Fibroblast of peridontal ligament (primary cell): ENCODE measurements around the gene SYN1.

Experiments
- DNase-seq: peaks from one replicate; pipeline ENCODE4 v3.0.0-alpha.2; 2010; ENCODE audit errors: extremely low read depth

SYN1 gene

DNA sequence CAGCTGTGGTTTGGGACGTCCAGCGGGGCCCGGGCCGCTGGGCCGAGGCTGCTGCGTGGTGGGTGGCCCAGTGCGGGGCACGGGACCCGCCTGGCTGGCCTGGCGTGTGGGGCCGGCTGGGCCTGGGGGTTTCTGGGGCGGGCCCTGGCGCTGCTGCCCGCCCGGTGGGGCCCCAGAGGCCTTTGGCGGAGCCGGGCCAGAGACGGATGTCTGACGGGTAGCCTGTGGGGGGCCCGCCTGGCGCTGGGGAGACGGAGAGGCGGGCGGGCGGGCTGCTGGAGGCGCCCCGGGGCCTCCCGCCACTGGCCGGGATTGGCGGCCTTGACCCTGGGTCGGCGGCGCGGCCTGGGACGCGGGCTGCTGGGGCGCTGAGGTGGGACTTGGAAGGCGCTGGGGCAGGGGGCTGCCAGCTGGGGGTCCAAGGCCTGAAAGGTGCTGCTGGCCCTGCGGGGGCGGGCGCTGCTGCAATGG, 45.5 kb downstream of the SYN1 start:
- no peak for DNase-seq

DNA sequence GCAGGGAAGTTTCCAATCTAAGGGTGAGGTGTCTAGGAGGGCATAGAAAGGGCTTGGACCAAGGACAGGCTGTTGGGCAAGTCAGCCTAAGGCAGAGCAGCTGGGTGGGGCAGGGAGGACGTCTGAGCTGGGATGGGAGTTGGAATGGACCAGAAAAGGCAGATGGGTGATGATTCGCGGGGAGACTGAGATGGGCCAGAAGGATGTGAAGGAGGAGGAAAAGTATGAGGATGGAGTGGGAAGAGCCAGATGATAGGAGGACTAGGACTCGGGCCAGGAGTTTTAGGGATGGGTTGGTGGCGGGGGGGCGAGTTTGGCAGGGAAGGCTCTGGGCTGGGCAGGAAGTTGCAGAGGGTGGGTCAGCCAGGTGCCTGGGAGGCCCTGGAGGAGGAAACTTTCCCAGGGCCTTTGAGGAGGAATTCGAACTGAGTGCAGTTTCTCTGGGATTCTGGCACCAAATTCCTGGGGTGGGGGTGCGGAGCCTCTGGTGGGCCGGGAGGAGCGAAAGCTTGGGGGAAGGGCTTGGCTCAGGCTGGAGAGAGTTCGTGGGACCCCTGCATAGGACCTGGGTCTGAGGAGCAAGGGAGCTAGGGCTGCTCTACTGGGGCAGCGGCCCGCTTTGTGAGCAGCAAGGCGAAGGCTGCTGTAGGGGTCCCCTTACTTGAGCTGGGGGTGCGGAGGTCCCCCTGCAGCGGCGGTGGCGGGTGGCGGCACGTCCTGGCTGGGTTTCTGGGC, 46.1 kb downstream of the SYN1 start:
- peak; percentile 35 for DNase-seq

DNA sequence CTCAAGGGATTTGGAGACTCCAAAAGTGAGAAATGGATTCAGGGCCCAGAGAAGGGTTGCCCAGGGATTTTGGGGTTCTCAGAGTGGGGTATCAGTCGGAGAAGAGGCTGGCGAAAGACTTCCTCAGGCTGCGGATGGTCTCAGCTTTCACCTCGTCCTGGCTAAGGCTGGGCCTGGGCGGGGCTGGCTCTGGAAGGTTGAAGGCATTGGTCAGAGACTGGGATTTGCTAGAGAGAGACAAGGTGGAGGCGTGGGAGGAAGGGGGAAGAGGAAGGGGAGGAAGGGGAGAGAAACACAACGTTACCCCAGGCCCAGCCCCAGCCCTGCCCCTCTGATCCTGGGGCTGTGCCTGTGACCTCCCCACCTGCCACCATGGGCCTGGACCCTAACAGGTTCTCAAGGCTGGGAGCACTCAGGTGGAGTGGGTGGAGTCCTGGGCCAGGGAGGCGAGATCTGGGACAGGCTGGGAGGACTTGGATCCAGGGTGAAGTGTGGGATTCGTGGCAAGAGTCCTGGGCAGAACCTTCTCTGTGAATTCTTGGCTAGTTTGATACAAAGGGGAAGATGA, 46.8 kb downstream of the SYN1 start:
- no peak for DNase-seq

DNA sequence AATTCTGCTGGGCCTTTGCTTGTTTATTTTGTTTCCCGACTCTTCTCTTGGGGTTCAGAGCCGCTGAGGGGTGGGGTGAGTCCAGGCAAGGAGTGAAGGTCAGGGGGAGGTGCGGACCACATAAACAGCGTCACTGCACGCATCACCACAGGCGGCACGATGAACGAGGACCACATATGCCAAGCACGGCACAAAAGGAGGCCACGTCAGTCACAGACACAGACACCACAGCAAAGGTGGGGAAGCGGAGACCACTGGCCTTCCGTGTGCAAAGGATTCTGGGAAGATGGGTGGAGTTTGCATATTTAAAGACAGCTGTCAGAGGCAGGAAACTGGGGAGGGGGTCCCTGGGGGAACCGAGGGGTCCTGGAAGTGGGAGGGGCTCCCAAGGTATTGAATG, 47.8 kb downstream of the SYN1 start:
- DNase-seq, result no peak

DNA sequence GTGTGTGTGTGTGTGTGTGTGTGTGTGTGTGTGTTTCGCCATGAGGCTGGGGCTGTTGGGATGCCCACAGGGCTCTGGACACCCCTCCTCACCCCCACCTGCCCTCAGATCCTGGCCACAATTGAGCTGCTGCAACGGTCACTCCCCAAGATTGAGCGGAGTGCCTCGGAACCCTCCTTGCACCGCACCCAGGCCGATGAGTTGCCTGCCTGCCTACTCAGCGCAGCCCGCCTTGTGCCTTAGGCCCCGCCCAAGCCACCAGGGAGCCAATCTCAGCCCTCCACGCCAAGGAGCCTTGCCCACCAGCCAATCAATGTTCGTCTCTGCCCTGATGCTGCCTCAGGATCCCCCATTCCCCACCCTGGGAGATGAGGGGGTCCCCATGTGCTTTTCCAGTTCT, 48.4 kb downstream of the SYN1 start:
- DNase-seq, result no peak

DNA sequence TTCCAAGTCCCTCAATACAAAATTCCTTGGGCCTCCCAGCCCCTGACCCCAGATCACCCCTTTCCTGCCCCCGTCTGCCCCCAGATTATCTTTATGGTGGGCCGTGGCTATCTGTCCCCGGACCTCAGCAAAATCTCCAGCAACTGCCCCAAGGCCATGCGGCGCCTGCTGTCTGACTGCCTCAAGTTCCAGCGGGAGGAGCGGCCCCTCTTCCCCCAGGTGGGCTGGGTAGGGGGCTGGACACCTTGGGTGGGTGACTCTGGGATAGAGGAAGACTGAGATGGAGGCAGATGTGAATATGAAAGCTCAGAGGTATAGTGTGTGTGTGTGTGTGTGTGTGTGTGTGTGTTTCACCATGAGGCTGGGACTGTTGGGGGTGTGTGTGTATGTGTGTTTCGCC, 48.9 kb downstream of the SYN1 start:
- no peak for DNase-seq

DNA sequence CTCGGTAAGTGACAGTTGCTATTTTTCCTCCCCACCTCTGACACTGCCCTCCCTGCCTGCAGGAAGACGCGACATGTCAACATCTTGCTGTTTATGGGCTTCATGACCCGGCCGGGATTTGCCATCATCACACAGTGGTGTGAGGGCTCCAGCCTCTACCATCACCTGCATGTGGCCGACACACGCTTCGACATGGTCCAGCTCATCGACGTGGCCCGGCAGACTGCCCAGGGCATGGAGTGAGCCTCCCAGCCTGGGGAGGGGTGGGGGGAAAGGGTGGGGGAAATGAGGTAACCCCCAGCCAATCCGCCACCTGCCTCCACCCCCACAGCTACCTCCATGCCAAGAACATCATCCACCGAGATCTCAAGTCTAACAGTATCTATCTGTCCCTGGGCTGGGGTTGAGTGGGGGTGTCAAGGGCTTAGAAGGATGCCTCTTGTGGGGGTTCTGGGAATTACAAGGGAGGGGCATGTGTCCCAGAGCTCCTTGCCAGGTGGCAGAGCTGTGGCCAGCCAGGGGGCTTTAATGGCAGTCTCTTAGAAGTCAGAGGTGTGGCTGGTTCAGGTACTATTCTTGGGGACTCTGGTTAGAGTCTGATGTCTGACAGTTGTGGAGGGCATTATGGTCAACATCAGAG, 50.9 kb downstream of the SYN1 start:
- DNase-seq, result no peak

DNA sequence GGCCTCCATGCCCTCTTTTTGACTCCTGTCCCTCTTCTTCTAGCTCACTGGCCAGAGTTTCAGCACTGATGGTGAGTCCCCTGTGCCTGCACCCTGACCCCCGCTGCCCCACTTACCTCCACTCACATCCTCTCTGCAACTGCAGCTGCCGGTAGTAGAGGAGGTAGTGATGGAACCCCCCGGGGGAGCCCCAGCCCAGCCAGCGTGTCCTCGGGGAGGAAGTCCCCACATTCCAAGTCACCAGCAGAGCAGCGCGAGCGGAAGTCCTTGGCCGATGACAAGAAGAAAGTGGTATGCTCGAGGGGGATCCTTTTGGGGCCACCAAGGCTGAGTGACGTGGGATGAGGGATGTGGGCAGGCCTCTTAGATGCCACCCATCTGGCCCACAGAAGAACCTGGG, 52.8 kb downstream of the SYN1 start:
- DNase-seq, result no peak

DNA sequence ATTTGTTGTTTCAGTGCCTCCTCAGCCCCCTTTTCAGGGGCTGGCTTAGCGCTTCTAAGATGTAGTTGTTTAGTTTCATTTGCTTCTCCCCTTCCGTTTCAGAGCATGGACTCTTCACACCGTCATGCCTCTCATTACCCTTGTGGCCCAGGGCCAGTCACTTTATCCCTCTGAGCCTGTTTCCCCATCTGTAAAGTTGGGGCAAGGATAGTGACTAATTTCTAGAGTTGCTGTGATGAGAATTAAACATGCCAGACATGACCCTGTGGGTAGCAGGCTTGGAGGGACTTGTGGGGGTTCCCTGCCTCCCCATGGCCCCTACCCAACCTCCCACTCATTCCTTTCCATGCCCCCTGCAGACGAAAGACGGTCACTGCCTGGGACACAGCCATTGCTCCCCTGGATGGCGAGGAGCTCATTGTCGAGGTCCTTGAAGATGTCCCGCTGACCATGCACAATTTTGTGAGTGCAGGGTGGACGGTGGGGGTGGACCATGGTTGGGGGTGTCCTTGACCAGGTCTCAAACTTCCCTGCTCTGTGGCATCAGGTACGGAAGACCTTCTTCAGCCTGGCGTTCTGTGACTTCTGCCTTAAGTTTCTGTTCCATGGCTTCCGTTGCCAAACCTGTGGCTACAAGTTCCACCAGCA, 55.1 kb downstream of the SYN1 start:
- DNase-seq, result no peak

DNA sequence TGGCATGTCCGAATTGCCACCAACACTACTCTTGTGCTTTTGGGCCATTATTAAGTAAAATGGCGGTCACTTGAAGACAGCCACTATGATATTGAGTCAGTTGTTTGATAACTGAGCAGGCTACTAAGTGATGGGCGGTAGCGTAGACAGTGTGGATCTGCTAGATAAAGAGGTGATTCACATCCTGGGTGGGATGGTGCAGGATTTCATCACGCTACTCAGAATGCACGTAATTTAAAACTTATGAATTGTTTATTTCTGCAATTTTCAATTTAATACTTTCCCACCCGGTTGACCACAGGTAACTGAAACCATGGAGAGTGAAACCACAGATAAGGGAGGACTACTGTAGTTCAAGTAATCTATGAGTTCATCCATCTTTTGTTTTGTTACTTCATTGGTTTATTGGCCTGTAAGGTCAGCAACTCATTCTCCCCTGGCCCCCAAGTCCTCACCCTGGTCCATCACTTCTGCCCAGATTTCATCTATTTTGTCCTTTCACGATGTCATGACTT, 55.8 kb downstream of the SYN1 start:
- peak; percentile 21 for DNase-seq

DNA sequence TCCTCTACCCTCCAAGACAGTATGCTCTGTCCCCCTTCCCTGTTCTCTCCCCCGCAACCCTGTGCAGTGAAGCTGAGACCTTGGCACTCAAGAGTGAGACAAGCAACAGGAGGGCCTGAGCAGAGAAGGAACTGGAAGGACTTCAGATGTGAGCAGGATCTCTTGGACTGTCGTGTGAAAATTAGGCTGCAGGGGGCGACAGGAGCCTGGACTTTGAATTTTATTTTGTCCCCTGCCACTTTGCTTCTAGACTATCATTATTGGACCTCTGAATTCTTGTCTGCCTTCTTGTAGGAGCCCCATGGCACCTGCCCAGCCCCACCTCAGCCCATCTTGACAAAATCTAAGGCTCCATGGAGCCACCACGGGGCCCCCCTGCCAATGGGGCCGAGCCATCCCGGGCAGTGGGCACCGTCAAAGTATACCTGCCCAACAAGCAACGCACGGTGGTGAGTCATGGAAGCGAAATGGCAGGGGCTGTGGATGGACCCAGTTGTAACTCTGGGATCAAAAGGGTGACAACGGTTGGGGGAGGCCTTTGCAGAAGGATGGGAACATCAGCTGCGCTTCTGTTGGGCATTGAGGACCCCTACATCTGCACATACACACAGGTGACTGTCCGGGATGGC, 56.9 kb downstream of the SYN1 start:
- peak; percentile 30 for DNase-seq

DNA sequence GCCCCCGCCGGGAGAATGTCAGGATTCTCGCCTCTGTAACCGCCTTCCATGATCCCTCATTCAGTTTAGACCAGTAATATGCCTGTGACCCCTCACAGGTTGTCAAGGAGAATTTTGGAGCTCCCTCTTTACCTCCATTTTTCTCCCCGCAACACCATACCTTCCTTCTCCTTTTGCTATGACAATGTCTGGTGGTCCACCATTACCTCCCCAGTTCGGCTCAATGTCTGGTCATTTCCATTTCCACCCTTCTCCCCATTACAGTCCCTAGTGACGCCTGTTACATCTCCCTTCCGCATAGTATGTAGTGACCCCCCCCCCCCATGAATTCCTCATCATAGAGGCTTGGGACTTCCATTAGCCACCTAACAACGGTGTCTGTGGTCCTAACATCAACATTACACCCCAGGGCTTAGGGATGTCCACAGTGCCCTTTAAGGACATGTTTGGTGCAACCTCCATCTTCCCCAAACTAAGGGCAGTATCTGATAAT, 58.0 kb downstream of the SYN1 start:
- DNase-seq, result no peak

DNA sequence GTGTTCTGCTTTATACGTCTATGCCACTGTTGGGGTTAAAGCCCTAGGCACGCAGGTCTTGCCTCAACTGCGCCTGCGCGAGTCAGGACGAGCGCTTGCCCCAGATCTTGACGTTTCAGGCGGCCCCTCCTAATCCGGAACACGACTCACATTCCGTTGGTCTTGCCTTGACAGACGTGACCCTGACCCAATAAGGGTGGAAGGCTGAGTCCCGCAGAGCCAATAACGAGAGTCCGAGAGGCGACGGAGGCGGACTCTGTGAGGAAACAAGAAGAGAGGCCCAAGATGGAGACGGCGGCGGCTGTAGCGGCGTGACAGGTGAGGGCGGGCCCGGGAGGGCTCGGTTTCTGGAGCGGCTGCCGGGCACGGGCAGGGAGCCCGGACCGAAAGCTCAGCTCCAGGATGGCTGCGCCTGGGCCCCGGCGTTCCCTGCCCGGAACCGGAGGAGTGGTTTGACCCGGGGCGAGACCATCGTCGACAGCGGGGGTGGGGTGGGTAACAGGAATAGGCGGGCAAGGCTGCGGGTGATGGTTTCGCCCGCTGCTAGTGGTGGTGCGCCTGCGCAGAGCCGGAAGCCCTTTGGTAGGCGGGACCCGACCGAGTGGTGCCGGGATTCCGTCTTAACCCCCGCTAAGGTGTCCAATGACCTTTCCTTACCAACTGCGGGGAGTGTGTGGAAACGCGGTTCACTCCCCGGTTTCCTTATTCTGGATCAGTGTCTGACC, 58.6 kb downstream of the SYN1 start, which contains the start of gene ARAF:
TSS of gene ARAF (plus strand) at position 272 of the 725 bp plus-strand sequence. CDS start 1,763 bp downstream, outside the sequence.
- peak; percentile 99 for DNase-seq

DNA sequence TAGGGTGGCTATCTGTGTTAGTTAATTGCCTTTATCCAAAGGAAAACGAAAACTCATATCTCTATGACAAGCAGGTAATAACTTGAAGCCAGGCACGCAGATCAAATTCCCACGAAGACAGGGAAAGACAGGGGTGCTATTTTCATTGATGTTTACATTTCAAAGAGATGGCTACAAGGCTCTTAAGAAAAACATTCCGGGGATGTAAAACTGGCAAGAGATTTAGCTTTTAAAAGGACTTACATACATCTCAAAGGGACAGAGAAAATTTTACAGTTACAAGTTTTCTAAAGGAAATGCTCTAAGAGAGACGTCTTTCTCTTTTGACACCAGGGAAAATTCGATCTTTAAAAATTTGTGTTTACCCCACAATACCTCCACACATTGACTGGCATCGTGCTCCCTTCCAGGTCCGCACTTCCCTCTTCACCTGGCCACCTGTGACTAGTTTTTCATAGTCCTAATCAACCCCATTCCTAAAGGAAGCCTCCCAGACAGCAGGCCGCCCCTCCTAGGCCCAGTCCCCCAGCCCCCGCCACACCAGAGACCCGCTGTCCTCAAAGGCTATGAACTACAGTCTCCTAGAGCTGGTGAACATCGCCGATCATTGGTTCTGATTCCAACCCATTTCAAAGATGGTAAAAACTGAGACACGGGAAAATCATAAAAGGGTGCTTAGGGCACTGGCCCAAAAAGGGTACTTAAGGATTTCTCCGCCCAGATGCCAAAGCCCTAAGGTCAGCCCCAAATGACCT, 59.3 kb downstream of the SYN1 start:
- DNase-seq, result no peak

DNA sequence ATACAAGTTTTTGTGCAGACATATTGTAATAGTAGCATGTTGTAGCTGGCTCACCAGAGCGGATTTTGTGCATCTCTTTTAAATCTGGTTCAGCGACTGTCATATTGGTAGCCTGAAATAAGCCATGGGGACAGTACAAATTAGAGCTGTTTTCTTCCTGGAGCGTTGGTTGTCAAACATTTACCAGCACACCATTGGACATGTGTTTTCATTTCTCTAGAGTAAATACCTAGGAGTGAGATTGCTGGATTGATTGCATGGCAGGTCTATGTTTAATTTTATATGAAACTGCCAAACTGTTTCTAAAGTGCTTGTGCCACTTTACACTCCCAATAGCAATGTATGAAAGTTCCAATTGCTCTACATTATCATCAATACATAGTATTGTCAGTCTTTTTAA, 61.2 kb downstream of the SYN1 start:
- no peak for DNase-seq

DNA sequence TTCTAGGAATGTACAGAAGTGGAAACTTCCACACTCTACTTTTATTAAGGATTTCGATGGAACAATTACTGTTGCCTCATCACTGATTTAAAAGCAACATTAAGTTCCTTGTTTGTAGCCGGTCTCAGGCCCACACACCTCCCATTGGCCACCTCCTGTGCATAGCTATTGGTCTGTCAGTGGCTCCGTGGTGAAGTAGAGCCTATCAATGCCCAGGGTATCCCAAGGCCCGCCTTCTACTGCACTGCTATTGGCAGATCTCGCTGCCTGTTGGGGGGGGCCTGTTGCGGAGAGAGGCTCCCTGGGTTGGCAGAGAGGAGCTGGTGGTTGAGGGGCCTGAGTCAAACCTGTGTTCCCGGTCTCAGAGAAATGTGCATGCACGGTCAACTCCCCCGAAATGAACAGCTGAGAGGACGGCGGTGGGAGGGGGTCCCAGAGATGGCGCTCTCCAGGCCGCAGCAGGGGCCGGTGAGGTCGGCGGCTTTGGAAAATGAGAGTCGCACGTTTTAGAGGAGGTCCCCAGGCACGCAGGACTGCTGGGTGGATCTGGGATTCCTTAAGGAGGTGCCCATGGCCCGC, 63.5 kb downstream of the SYN1 start:
- DNase-seq, result peak; percentile 91

DNA sequence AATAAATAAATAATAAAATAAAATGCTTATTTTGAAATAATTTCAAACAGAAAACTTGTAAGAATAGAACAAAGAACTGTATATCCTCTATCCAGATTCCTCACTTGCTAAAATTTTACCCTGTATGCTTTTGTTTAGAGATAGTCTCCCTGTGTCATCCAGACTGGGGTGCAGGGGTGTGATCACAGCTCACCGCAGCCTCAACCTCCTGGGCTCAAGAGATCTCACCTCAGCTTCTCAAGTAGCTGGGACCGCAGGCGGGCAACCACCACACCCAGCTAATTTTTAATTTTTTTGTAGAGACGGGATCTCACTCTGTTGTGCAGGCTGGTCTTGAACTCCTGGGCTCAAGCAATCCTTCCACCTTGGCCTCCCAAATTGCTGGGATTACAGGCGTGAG, 76.2 kb downstream of the SYN1 start:
- no peak for DNase-seq

DNA sequence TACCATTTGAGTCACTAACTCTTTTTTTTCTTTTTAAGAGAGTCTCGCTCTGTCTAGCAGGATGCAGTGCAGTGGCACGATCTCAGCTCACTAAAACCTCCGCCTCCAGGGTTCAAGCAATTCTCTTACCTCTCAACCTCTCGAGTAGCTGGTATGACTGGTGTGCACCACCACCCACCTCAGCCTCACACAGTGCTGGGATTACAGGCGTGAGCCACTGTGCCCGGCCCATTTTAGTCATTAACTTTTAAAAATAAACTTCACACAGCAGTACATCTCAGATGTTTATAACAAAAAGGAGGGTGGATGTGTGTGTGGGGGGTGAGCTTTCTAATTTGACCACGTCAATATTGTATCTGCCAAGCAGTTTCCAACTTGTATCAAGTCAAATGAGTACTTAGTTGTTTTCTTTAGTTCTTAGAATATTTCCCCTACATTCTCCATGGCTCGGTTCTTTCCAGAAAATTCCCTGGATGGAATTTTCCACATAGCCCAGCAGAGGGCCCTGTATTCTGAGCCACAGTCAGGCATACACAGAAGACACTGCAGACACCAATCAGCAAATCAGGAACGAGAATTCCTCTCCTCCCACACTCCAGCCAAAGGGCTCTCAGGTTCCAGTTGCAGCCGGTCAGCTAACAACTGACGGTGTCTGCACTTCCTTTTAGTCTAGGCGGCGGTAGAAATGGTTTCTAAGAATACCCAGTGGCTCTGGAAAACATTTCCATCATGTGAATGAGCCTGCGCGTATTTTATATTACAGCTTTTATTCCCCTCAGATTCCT, 78.7 kb downstream of the SYN1 start:
- peak; percentile 91 for DNase-seq

DNA sequence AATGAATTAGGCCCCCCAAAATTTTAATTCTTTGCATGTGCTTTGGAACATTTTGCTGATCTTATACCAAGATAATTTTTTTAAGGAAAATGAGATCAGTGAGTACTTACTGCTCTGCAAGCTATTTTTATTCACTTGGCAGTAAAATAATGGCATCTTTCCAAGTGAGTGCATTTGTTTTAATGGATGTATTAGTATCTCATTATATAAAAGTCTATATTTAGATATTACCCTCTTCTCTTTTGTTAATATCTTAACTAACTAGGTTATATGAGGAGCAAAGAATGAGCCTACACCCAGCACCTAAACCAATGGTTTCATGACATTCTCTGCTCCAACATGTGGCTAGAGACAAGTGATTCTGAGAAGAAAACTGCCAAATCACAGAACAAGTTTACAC, 79.8 kb downstream of the SYN1 start:
- DNase-seq, result peak; percentile 24
